HFF-Myc (cell line): ENCODE data around the gene TEAD1.

Experiments
- DNase-seq: peaks from one replicate; pipeline ENCODE4 v3.0.0-alpha.2; 2011; ENCODE audit warnings: low read depth; ENCODE audit errors: extremely low read depth
- H3K4me3 ChIP-seq: replicated peaks from 2 replicates; pipeline ENCODE4 v1.5.1; 2011; ENCODE audit warnings: low read depth, mild to moderate bottlenecking, control low read depth, low read length
- TF ChIP-seq, protein P1 (sequence below): IDR thresholded peaks from 2 replicates; pipeline ENCODE4 v1.5.1; 2012; ENCODE audit warnings: mild to moderate bottlenecking, low read depth, low read length, control low read depth; ENCODE audit errors: missing control alignments

TEAD1 gene

DNA sequence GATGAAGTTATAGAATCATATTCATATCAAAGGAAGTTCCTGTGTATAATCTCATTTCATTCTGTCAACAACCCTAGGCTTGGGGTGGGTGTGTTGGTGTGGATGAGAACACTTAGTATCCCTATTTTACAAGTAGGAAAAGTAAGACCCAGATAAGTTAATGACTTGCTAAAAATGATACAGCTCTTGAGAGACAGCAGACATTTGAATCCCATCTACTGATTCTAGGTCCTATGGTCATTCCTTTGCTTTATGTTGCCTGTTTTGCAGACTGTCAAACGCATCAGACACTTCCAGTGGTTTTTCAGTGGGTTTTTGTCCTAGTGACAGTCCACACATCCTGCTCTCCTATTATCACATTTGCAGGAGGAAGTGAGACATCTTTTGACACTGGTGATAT, 153.1 kb downstream of the TEAD1 start:
- TF ChIP-seq, protein P1, sequence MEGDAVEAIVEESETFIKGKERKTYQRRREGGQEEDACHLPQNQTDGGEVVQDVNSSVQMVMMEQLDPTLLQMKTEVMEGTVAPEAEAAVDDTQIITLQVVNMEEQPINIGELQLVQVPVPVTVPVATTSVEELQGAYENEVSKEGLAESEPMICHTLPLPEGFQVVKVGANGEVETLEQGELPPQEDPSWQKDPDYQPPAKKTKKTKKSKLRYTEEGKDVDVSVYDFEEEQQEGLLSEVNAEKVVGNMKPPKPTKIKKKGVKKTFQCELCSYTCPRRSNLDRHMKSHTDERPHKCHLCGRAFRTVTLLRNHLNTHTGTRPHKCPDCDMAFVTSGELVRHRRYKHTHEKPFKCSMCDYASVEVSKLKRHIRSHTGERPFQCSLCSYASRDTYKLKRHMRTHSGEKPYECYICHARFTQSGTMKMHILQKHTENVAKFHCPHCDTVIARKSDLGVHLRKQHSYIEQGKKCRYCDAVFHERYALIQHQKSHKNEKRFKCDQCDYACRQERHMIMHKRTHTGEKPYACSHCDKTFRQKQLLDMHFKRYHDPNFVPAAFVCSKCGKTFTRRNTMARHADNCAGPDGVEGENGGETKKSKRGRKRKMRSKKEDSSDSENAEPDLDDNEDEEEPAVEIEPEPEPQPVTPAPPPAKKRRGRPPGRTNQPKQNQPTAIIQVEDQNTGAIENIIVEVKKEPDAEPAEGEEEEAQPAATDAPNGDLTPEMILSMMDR: no peak
- peak overlapping the region; percentile 45 for H3K4me3 ChIP-seq
- DNase-seq: no peak

DNA sequence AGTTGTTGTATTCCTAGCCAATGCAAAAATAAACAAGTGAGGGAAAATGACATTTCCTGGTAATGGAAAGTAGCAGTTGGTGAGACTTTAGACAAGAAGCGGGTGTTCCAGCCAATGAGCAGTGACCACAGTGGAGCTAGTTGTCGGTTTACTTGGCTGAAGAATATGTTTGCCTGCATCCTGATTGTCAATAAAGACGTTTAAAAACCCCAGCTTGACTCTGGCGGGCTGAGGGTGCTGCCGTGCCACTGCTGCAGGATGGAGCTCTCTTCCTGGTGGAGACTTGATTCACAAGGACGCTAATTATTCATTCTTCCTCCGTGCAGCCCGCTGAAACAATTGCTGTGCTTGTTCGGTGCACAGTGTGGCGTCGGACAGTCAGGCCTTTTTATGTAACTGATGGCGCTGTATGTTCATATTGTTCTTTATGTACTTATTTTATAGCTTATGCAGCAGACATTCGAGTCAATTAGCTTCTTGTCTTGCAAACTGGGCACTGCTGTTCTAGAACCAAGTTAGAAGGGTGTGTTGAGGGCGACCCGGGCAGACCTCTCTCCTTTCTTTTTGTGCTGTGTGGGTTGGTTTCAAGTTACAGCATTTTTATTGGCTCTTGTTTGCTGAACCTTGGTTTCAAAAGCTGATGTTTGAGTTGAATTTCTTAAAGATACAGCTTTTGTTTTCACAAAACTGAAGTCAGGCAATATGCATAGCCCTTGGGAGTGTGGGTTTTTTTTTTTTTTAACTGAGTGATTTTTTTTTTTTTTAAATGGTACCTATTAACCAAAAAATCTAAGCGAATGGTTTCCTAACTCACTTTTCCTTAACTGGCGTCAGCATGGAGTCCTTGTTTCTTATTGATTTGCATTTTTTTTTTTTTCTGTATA, 153.9 kb downstream of the TEAD1 start:
- no peak for DNase-seq
- peak overlapping the region; percentile 45 for H3K4me3 ChIP-seq

DNA sequence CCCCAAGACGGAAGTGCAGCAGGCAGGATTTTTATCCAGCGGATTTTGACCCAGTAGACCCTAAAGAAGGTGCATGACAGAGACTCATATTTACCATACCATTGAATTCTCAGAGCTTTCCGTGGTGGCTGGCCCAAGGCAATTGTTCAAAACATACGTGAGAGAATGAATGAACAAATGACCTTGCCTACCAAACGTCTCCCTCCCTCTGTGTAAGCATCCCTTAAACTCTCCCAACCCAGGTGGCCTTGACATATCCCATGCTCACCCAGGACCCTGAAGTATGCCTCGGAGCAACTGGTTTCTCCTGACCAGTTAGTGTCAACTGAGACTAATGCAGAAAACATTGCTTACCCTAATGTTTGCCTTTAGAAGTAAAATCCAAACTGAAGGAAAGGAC, 154.9 kb downstream of the TEAD1 start:
- H3K4me3 ChIP-seq: no peak overlapping the region
- TF ChIP-seq, protein P1: no peak
- no peak for DNase-seq

More for the DNA sequence above, 153.9 kb downstream of the TEAD1 start:
- TF ChIP-seq, protein P1: no peak

DNA sequence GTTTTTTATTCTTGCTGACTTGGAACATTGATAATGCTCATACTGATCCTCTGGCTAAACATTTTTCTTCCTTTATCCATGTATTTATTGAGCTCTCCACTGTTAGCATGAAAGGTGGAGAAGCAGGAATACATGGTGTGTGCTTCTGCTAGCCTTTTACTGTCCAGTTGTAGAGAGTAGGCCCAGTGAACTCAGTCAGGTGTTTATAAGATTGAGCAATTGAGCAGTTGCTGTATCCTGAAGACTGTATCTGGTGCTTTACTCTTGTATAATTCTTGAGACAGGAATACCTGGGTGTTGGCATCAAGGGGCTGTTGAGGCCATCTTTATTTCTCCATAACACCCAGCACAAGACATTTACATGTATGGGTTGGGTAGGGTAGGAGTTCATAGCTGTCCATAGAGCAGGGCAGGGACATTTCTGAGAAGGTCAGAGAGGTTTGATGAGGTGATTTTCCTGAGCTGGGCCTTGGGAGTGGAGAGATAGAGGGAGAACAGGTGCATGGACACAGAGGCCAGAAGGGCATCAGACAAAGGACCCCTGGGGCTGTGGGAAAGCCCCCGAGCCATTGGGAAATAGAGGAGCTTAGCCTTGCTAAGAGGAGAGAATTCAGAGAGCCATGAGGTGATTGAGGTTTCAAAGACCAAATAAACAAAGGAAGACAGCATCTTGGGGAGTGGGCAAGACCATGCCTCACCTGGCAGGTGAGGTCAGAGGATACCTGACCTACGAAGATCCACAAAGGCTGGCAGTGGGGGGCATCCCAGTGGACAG, 155.5 kb downstream of the TEAD1 start:
- no peak for DNase-seq
- TF ChIP-seq, protein P1: no peak
- H3K4me3 ChIP-seq: no peak overlapping the region

DNA sequence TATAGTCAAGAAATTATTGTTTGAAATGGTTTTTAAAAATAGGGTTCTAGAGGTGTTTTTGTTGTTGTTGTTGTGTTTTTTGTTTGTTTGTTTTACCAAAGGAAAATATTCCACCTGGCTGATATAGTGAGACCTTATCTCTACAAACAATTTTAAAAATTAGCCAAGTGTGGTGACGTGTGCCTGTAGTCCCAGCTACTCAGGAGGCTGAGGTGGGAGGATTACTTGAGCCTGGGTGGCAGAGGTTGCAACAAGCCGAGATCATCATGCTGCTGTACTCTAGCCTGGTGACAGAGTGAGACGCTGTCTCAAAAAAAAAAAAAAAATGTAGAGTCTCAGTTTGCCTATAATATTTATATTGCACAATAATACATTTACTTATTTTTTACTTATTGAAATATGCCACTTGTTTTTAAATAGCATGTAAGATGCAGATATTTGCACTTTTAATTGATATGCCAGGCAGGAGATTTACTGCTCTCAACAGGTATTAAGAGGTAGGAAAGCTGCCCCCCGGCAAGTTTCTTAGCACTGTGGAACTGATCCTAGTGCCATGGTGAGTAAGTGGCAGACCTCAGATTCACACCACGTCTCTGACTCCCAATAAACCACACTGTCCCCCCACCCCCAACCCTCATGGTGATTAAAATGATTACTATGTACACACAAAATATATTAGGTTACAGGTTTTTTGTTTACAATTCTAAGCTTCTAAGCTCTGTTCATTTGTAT, 157.4 kb downstream of the TEAD1 start:
- no peak for DNase-seq
- TF ChIP-seq, protein P1: no peak
- no peak overlapping the region for H3K4me3 ChIP-seq

DNA sequence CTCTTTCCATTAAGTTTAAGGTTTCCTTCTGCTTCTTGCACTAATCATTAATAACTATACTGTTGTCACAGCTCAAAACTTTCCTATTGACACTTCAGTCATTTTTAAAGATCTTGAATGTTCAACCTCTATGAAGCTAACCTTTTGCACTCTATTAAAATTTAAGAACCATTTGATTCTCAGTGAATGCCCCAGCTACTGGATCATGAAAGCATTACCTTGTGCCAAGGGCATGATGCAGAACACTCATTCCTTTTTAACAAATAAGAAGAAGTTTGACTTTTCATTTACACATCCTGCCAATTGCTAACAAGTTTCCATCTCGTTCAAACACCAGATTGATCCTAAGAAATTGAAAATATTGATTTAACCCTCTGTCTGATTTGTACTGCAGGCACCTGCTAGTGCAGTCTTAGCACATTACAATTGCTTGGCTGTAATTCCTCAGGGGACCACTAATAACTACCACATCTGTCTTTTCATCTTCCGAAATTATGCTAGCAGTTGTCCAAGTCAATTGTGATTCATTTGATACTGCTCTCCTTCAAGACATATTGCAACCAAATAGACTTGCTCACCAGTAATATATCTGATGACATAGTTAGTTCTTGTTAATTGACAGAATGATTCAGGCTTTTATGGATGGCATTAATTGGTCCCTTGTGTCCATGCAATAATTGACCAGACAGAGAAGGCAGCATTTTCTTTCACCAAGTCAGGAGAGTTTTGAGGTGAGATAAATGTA, 158.4 kb downstream of the TEAD1 start:
- H3K4me3 ChIP-seq: no peak overlapping the region
- no peak for DNase-seq
- TF ChIP-seq, protein P1: no peak
